ENCODE data around the gene DOCK3.
"Not testable (repeated sequence)": the region's sequence is repeated elsewhere in the genome, so short reads cannot be mapped to it uniquely, and the experiment has no call there.

The DOCK3 gene

DNA sequence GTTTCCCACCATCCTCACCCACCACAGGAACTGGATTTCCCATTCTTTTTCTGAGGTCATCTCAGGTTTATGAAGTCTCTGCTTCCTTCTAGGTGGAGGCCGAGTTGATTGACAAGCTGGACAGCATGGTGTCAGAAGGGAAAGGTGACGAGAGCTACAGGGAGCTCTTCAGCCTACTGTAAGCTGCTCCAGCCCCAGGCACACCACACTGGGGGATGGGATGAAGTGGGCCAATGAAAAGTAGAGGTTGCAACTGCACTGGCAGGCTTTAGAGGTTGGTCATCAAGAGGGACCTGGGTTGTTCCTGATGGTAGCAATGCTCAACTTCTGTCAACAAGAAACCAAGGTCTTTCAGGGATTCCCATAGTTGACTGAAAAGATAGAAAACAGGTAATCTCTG, 655.3 kb downstream of the DOCK3 start:
- DNase-seq (ENCODE audit: low read depth): no peak

GRCh38 chr3:51332156-51332555, 657.4 kb downstream of the DOCK3 start:
- no peak for DNase-seq (ENCODE audit: low read depth)

GRCh38 chr3:51333021-51333420, 658.3 kb downstream of the DOCK3 start:
- no peak for DNase-seq (ENCODE audit: low read depth)

DNA sequence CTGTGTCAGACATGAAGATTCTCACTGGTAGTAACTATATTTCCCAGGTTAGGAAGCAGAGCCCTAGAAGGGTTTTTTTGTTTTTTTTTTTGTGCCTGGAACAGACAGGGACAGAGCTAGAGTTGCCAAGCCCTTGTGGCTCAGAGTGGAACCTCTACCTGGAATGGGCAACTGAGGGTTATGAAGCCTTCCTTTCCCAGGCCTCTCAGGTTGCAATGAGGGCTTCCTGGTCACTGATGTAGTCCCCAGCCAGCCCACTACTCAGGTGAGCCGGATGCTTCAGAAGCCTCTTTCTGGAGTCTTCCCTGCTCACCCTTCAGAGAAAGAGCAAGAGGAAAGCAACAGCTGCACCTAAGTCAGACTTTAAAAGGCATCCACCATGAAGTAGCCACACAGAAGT, 661.5 kb downstream of the DOCK3 start:
- DNase-seq (ENCODE audit: low read depth): no peak

DNA sequence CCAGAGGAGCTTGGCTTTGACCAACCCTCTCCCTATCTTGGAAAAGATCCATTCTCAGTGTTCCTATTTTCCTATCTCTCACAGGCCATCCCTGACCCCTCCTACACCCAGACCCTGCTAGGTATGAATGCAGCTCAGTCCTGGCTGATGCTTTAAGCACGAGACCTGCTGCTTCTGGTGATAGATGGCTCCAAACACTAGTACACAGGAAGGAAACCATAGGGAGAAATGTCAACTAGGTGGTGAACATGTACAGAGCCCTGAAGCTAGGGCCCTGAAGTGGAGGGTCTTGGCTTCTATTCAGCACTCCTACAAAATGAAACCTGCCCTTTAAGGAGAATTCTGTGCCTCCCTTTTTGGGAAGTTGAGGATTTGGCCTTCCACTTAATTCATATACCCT, 662.9 kb downstream of the DOCK3 start:
- DNase-seq (ENCODE audit: low read depth): no peak

GRCh38 chr3:51338632-51339031, 663.9 kb downstream of the DOCK3 start:
- DNase-seq (ENCODE audit: low read depth): no peak

DNA sequence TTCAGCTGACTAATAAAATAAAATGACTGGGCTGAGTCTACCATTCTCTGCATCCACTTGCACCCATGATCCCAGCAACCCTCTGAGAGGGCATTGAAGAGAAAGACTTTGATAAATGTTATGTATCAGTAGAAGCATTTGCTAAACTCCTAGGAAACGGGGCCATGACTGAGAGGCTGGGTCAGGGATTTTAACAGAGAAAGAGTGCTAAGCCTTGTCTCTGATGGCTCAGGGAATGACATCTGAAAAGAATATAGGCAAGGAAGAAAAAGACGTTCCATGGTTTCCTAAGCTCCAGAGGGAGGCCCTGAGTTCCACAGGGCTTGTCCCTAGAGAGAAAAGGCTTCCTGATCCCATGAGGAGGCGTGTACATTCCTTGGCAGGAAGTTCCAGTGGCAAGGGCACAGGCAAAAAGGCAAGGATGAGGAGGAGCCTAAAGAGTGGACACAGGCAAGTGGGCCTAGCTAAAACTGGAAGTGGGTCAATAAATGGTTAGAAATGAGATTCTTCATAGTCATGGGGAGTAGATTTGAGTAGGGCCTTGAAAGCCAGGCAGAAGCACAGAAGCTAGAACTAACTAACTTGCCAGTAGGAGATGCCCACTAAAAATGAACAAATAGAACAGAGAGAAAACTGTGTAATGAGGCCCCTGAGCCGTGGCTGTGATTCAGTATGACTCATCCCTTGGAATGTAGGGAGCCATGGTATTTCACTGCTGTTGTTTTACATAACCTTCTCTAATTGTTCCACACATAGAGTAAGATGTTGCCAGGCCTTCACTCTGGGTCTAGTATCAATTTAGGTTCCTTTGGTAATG, 665.5 kb downstream of the DOCK3 start:
- no peak for DNase-seq (ENCODE audit: low read depth)

- DNase-seq (ENCODE audit: low read depth): no peak
Measured at GRCh38 chr3:51340989-51341636, 666.4 kb downstream of the DOCK3 start.

DNA sequence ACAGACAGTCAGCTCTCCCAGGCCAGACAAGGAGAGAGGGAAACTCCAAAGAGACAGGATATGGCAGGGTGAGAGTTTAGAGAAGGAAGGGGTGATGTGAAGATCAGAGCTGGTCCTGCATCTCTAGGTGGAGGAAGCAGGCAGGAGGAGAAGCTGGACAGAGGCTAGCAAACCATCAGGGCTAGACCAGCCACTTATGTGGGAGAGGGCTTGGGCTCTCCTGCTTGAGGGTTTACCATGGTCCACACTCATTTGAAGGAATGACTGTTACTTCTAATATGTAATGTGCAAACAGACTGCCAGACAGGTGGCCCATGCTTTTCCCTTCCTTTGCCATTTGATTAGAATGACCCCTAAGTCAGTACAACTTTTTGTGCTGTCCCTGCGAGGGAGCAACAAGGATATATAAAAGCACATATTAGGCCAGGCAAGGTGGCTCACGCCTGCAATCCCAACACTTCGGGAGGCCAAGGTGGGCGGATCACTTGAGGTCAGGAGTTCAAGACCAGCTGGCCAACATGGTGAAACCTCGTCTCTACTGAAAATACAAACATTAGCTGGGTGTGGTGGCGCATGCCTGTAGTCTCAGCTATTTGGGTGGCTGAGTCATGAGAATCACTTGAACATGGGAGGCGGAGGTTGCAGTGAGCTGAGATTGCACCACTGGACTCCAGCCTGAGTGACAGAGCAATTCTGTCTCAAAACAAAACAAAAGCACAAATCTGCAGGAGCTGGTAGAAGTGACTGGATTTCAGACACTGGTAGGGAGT, 669.4 kb downstream of the DOCK3 start:
- DNase-seq (ENCODE audit: low read depth): no peak

DNA sequence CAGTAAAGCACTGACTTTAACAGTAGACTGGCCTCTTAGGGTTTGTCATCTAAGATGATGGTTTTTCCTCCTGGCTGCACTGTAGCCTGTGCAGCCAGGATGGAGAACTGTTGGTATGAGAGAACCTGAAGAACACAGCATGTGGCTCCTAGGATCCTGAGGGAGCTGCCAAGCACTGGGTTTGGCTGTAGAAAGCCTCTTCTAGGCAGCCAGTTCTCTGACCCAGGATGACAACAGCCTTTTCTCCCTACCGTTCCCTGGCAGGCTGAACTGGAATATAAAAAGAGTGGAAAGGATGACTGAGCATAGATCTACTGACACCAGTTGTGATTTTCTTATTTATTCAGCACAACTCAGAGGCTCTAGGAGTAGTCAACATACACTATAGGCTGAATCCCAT, 676.0 kb downstream of the DOCK3 start:
- no peak for DNase-seq (ENCODE audit: low read depth)

DNA sequence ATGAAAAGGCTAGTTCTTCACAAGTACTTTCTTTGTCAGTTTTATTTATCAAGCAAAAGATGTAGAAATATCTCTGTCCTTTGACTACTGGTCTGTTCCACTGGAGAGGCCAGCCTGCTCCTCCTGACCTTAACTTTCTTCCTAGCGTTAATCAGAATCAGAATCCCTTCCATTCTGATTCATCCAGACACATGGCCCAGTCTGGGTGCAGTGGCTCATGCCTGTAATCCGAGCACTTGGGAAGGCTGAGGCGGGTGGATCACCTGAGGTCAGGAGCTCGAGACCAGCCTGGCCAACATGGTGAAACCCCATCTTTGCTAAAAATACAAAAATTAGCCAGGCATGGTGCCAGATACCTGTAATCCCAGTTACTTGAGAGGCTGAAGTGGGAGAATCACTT, 678.4 kb downstream of the DOCK3 start:
- DNase-seq (ENCODE audit: low read depth): no peak

- DNase-seq (ENCODE audit: low read depth): no peak
Measured at GRCh38 chr3:51353691-51354090, 679.0 kb downstream of the DOCK3 start.

DNA sequence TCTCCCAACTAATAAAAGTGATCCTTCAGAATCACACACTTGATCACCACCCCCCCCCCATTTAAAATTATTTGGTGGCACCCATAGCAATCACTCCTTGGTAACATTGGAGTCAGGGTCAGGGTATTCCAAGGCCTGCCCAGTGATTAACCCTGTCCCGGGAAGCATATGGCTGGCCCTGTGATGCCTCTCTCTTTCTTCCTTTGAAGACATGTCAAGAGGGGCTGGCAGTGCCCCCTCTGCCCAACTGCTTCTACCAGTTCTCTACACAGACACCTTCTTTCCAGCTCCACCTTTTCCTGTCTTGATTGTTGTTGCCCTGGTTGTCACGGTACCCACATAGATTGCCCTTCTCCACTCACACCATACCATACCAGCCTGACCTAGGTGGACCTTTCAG, 679.4 kb downstream of the DOCK3 start:
- DNase-seq (ENCODE audit: low read depth): no peak

DNA sequence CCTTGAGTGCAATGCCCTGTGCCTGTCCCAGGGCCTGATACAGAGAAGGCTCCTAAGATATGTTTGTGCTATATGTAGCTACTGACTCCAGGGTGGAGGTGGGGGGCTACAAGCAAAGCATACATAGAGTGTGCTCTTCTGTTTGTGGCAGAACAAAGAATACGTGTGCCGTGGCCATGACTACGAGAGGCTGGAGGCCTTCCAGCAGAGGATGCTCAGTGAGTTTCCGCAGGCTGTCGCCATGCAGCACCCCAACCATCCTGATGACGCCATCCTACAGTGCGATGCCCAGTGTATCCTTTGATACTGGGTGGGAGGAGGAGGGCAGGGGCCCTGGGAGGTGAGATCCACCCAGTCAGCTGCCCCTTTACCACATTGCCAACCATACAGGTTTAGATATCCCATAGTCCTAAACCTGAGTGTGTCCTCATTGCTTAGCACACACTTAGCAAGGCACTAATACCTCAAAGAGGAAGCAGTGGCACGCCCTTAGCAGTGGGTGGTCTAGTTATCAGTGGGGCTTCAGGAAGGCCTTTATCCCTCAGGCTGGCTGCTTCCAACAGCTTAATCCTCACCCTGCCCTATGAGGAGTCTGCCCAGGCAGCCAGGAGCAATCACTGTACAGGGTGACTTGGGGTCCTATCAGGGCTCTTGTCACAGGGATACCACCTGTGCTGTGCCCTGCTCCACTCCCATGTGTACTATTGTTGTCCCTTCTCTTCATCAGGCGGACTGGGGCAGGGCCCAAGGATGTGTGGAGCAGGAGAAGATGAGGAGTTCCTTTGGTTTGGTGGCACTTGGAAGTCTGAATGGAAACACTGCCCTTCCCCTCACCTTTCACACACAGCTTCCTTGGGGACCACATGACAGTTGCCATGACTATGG, 680.2 kb downstream of the DOCK3 start:
- DNase-seq (ENCODE audit: low read depth): no peak

- DNase-seq (ENCODE audit: low read depth): no peak
Measured at GRCh38 chr3:51355891-51356578, 681.3 kb downstream of the DOCK3 start.

GRCh38 chr3:51357856-51358255, 683.1 kb downstream of the DOCK3 start:
- DNase-seq (ENCODE audit: low read depth): no peak

DNA sequence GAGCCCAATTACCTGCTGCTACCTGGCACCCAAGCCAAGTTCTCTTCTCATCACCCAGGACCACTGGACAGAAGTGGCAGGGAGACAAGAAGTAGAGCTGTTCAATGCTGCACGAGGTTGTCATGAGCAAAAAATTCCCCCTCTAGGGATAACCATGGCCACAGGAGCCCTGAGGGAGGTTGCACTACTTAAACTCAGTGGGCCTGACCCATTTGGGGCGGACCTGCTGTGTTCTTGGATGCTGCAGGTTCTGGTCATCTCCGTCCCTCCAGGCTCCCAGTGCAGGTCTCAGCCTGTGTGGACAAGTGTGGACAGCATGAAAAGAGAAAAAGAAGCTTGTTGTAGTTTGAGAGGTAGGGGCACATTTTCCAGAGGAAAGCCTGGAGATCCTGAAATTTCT, 684.3 kb downstream of the DOCK3 start:
- DNase-seq (ENCODE audit: low read depth): no peak

DNA sequence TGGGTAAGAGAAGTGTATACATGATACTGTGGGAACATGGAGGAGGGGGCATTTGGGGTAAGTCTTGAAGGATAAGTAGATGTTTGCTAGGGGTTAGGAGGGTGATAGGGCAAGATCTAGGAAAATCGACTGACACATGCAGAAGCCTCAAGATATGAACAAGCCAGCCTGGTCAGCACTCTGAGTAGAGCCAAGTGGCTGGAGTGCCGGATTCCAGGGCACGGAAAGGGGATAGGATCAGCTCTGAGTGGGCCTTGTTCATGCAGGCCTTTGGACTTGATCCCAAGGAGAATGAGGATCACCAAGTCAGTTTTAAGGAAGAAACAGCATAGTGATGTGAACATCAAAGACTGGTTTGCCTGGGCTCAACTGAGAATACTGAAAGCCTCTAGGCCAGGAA, 686.1 kb downstream of the DOCK3 start:
- no peak for DNase-seq (ENCODE audit: low read depth)

DNA sequence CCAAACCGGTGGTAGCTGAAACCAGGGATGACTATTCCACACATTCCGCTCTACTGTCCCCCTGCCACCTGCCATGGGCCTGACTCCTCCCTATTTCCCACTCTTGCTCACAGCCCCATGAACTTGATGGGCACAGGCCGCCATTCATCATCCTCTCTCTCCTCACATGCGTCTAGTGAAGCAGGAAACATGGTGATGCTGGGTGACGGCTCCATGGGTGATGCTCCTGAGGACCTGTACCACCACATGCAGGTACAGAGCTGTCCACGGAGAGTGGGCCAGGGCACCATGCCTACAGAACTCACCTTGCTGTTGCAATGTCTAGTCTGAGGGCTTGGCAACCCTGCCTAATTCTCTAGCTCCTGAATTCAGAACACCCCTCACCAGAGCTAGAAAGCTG, 687.0 kb downstream of the DOCK3 start:
- no peak for DNase-seq (ENCODE audit: low read depth)

DNA sequence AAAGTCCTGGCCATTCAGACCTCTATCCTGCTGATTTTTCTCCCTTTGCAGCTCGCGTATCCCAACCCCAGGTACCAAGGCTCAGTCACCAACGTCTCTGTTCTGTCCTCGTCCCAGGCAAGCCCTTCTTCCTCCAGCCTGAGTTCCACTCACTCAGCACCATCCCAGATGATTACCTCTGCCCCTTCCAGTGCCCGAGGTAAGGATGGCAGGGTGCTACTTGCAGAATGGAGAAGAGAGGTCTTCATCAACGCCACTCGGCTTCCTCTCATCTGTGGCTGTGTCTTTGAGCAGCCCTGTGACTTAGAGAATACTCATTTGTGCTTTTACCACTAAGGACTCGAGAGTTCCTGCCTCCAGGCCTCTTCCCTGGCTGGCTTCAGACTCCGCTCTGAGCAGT, 687.7 kb downstream of the DOCK3 start:
- no peak for DNase-seq (ENCODE audit: low read depth)

DNA sequence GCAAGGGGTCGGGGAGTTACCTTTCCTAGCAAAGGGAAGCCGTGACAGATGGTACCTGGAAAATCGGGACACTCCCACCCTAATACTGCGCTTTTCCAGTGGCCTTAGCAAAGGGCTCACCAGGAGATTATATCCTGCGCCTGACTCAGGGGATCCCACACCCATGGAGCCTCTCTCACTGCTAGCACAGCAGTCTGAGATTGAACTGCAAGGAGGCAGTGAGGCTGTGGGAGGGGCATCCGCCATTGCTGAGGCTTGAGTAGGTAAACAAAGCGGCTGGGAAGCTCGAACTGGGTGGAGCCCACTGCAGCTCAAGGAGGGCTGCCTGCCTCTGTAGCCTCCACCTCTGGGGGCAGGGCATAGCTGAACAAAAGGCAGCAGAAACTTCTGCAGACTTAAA, 693.5 kb downstream of the DOCK3 start:
- not testable (repeated sequence) for DNase-seq (ENCODE audit: low read depth)
